SK-N-SH (cell line): ENCODE results near the gene ANKRD2. TPM values are rescaled to one million over a fixed set of nuclear protein-coding genes. Genes with fewer than 3 reads are reported as not detected.

ENCODE experiments used
- CTCF ChIA-PET: fragments of 300-600, 350-600 bp; formaldehyde crosslinking; extraction: SDS; loops from one replicate; lab custom pipeline; 2021; lab: Yijun Ruan, JAX
- POLR2A ChIA-PET: fragments of 350-600 bp; sonication (Branson Sonifier 250); formaldehyde crosslinking; extraction: SDS; loops from one replicate; lab custom pipeline; 2020; ENCODE audit warnings: antibody characterized with exemption, inconsistent platforms; lab: Yijun Ruan, JAX
- DNase-seq: peaks from one replicate; pipeline ENCODE4 v3.0.0; 2012
- H2AFZ ChIP-seq: fragments of 200-600 bp; sonication (generic); 2 replicates; pipeline ENCODE4 v1.8.1; 2016; ENCODE audit warnings: antibody characterized with exemption, mild to moderate bottlenecking, low read depth
- H3F3A ChIP-seq: fragments of 200-600 bp; sonication (generic); replicated peaks from 2 replicates; pipeline ENCODE3; 2016; ENCODE audit warnings: antibody characterized with exemption, mild to moderate bottlenecking; ENCODE audit not compliant: insufficient read depth
- H3K27ac ChIP-seq, 2 experiments: fragments of 200-500 bp in 1 of 2; fragments of 200-600 bp in 1 of 2; sonication (Bioruptor generic) in 1 of 2; sonication (generic), shearing (Covaris generic) in 1 of 2; 2 replicates each; pipeline versions ENCODE4 v1.5.1 to v1.6.1; 2014 to 2016; ENCODE audit warnings: low read depth in 2 of 2, inconsistent platforms in 1 of 2, low read length in 1 of 2, mild to moderate bottlenecking in 1 of 2, mixed read lengths in 1 of 2
- H3K27me3 ChIP-seq: fragments of 200-600 bp; sonication (generic), shearing (Covaris generic); 2 replicates; pipeline ENCODE4 v1.6.1; 2016; ENCODE audit warnings: mixed run types; ENCODE audit not compliant: insufficient read depth
- H3K36me3 ChIP-seq, 2 experiments: fragments of 200-500 bp in 1 of 2; fragments of 200-600 bp in 1 of 2; sonication (Bioruptor generic) in 1 of 2; sonication (generic) in 1 of 2; replicated peaks in 1 of 2; 2 replicates each; pipeline versions ENCODE3 to v1.5.1; 2014 to 2016; ENCODE audit warnings: low read length in 1 of 2, mild to moderate bottlenecking in 1 of 2; ENCODE audit not compliant: insufficient read depth in 2 of 2, control insufficient read depth in 1 of 2
- H3K4me1 ChIP-seq, 2 experiments: fragments of 200-500 bp in 1 of 2; fragments of 200-600 bp in 1 of 2; sonication (Bioruptor generic) in 1 of 2; sonication (generic), shearing (Covaris generic) in 1 of 2; 2 replicates each; pipeline versions ENCODE4 v1.5.1 to v1.6.1; 2014 to 2016; ENCODE audit warnings: low read depth in 1 of 2, low read length in 1 of 2, mixed run types in 1 of 2; ENCODE audit not compliant: insufficient read depth in 2 of 2, control insufficient read depth in 1 of 2
- H3K4me2 ChIP-seq: fragments of 200-600 bp; sonication (generic), shearing (Covaris generic); 2 replicates; pipeline ENCODE4 v1.6.1; 2017; ENCODE audit warnings: mixed run types
- H3K4me3 ChIP-seq, 2 experiments: fragments of 200-500 bp in 1 of 2; fragments of 200-600 bp in 1 of 2; sonication (Bioruptor generic) in 1 of 2; sonication (generic), shearing (Covaris generic) in 1 of 2; 2 replicates each; pipeline versions ENCODE4 v1.5.1 to v1.8.1; 2014 to 2016; ENCODE audit warnings: low read depth in 2 of 2, inconsistent platforms in 1 of 2, low read length in 1 of 2, mild to moderate bottlenecking in 1 of 2, mixed read lengths in 1 of 2, moderate library complexity in 1 of 2
- H3K79me2 ChIP-seq: fragments of 200-600 bp; sonication (generic); 2 replicates; pipeline ENCODE4 v1.8.1; 2017; ENCODE audit warnings: mild to moderate bottlenecking; ENCODE audit not compliant: insufficient read depth
- H3K9ac ChIP-seq: fragments of 200-600 bp; sonication (generic); 2 replicates; pipeline ENCODE4 v1.6.1; 2017; ENCODE audit warnings: mixed run types
- H3K9me2 ChIP-seq: fragments of 200-600 bp; sonication (generic); 2 replicates; pipeline ENCODE4 v1.6.1; 2017; ENCODE audit warnings: mixed run types
- H3K9me3 ChIP-seq: fragments of 200-600 bp; sonication (generic); 2 replicates; pipeline ENCODE4 v1.6.1; 2017; ENCODE audit warnings: mixed run types, mild to moderate bottlenecking, moderate library complexity
- H4K20me1 ChIP-seq: fragments of 200-600 bp; sonication (generic); 2 replicates; pipeline ENCODE4 v1.6.1; 2017; ENCODE audit warnings: mild to moderate bottlenecking, mixed run types; ENCODE audit not compliant: insufficient read depth
- CTCF ChIP-seq: fragments of 200-600 bp; sonication (generic); IDR thresholded peaks from 2 replicates; pipeline ENCODE4 v1.6.1; 2017; ENCODE audit warnings: antibody characterized with exemption, mild to moderate bottlenecking, moderate library complexity
- ELF1 ChIP-seq: IDR thresholded peaks from 2 replicates; pipeline ENCODE4 v1.4.0; 2012
- FOXJ3 ChIP-seq: sonication (generic); formaldehyde crosslinking; IDR thresholded peaks from 2 replicates; pipeline ENCODE4 v1.5.1; 2020; ENCODE audit warnings: mild to moderate bottlenecking, missing genetic modification reagents
- IRF3 ChIP-seq: fragments of 150-350 bp; IDR thresholded peaks from 2 replicates; pipeline ENCODE4 v1.6.1; 2016; ENCODE audit warnings: mild to moderate bottlenecking, low read depth, low read length
- JUND ChIP-seq: IDR thresholded peaks from 2 replicates; pipeline ENCODE4 v1.4.0; 2012
- MAX ChIP-seq: IDR thresholded peaks from 2 replicates; pipeline ENCODE4 v1.4.0; 2012; ENCODE audit warnings: low read depth
- MEF2A ChIP-seq: IDR thresholded peaks from 2 replicates; pipeline ENCODE4 v1.4.0; 2012; ENCODE audit warnings: low read depth, borderline replicate concordance
- NRF1 ChIP-seq: IDR thresholded peaks from 2 replicates; pipeline ENCODE4 v1.6.1; 2012; ENCODE audit warnings: low read depth, mild to moderate bottlenecking, low read length
- RAD21 ChIP-seq: IDR thresholded peaks from 2 replicates; pipeline ENCODE4 v1.6.1; 2012; ENCODE audit warnings: mild to moderate bottlenecking, low read length
- RFX5 ChIP-seq: IDR thresholded peaks from 2 replicates; pipeline ENCODE4 v1.6.1; 2012; ENCODE audit warnings: mild to moderate bottlenecking, improper control_type of control experiment, low read length
- SIN3A ChIP-seq: IDR thresholded peaks from 2 replicates; pipeline ENCODE4 v1.6.1; 2012; ENCODE audit warnings: low read depth, mild to moderate bottlenecking, low read length, moderate library complexity, borderline replicate concordance
- TAF1 ChIP-seq: IDR thresholded peaks from 2 replicates; pipeline ENCODE4 v1.6.1; 2012; ENCODE audit warnings: low read depth, mild to moderate bottlenecking, low read length, moderate library complexity, borderline replicate concordance
- TEAD4 ChIP-seq: IDR thresholded peaks from 2 replicates; pipeline ENCODE4 v1.4.0; 2012; ENCODE audit warnings: mild to moderate bottlenecking, borderline replicate concordance; ENCODE audit not compliant: insufficient read depth
- USF1 ChIP-seq: IDR thresholded peaks from 2 replicates; pipeline ENCODE4 v1.4.0; 2012; ENCODE audit warnings: low read depth, borderline replicate concordance
- YY1 ChIP-seq: IDR thresholded peaks from 2 replicates; pipeline ENCODE4 v1.4.0; 2012; ENCODE audit warnings: low read depth, mild to moderate bottlenecking
- WGBS: methylation state at CpG from one replicate; pipeline ENCODE4 v1.1.6; 2017; ENCODE audit warnings: low lambda C conversion rate; 5-methylcytosine and 5-hydroxymethylcytosine counted together
- polyA plus RNA-seq, 3 experiments: library from polyadenylated mRNA; depleted of rRNA; stranded (reverse); fragments of >200 nt; gene quantifications; 2 replicates each; pipeline ENCODE4 v1.2.3, GENCODE V29; 2012

ANKRD2 gene
- polyA plus RNA-seq, 1 of the 3 experiments (the other 2 are of a cell fraction) = 0.72 TPM

GRCh38 chr10:97590748-97591495 is 18.3 kb downstream of the ANKRD2 start:
- no peak for TF ChIP-seq FOXJ3
- TF ChIP-seq JUND = no peak
- TF ChIP-seq NRF1 = no peak
- no peak for TF ChIP-seq YY1
- no peak for TF ChIP-seq TAF1
- no peak for TF ChIP-seq MAX
- TF ChIP-seq RAD21 = no peak
- no peak for TF ChIP-seq CTCF
- no peak for TF ChIP-seq RFX5
- TF ChIP-seq USF1 = no peak
- no peak for TF ChIP-seq TEAD4
- TF ChIP-seq MEF2A = no peak
- TF ChIP-seq IRF3 = no peak
- no peak for TF ChIP-seq ELF1
- no peak for TF ChIP-seq SIN3A
- 70% methylated on average over 3 of the region's 5 CpGs for whole genome bisulfite sequencing
- H3K9me3 ChIP-seq = no peaks in the 10 kb centered on the region
- H4K20me1 ChIP-seq = no peaks in the 10 kb centered on the region
- no peaks in the 10 kb centered on the region for H3K9me2 ChIP-seq
- peaks cover 0 to 11% of the 10 kb centered on the region in 2 experiments; a peak in 3 of 4 replicates for H3K4me1 ChIP-seq
- no peak overlapping the region for H3K4me3 ChIP-seq
- H2AFZ ChIP-seq = no peak overlapping the region
- CTCF ChIA-PET = interaction anchor here (1.2 to 1.9 kb wide), 5 partner anchors 9 to 37 kb away, joined by 3 to 5 read pairs (median 4); no protein-coding TSS in a partner anchor
- POLR2A ChIA-PET = no interaction called here
- H3K4me2 ChIP-seq = no peak overlapping the region
- no peaks in the 10 kb centered on the region for H3K27me3 ChIP-seq
- no peaks in the 10 kb centered on the region for H3K36me3 ChIP-seq
- DNase-seq = peak; percentile 12
- no peak overlapping the region for H3K9ac ChIP-seq
- peaks cover 22% of the 10 kb centered on the region for H3F3A ChIP-seq
- H3K79me2 ChIP-seq = no peaks in the 10 kb centered on the region
- no peak overlapping the region for H3K27ac ChIP-seq
